GM12872 (cell line): Measurements from ENCODE around the gene KIAA1210.

Experiments used
- TF ChIP-seq, protein P1 (sequence below): IDR thresholded peaks from 3 replicates; pipeline ENCODE4 v1.5.1; 2011; ENCODE audit warnings: low read depth, mild to moderate bottlenecking, low read length, moderate library complexity; ENCODE audit not compliant: insufficient read depth

Gene KIAA1210

GRCh38 chrX:119151051-119151380 is 23.4 kb upstream of the KIAA1210 start:
- TF ChIP-seq, protein P1, sequence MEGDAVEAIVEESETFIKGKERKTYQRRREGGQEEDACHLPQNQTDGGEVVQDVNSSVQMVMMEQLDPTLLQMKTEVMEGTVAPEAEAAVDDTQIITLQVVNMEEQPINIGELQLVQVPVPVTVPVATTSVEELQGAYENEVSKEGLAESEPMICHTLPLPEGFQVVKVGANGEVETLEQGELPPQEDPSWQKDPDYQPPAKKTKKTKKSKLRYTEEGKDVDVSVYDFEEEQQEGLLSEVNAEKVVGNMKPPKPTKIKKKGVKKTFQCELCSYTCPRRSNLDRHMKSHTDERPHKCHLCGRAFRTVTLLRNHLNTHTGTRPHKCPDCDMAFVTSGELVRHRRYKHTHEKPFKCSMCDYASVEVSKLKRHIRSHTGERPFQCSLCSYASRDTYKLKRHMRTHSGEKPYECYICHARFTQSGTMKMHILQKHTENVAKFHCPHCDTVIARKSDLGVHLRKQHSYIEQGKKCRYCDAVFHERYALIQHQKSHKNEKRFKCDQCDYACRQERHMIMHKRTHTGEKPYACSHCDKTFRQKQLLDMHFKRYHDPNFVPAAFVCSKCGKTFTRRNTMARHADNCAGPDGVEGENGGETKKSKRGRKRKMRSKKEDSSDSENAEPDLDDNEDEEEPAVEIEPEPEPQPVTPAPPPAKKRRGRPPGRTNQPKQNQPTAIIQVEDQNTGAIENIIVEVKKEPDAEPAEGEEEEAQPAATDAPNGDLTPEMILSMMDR, result no peak

DNA sequence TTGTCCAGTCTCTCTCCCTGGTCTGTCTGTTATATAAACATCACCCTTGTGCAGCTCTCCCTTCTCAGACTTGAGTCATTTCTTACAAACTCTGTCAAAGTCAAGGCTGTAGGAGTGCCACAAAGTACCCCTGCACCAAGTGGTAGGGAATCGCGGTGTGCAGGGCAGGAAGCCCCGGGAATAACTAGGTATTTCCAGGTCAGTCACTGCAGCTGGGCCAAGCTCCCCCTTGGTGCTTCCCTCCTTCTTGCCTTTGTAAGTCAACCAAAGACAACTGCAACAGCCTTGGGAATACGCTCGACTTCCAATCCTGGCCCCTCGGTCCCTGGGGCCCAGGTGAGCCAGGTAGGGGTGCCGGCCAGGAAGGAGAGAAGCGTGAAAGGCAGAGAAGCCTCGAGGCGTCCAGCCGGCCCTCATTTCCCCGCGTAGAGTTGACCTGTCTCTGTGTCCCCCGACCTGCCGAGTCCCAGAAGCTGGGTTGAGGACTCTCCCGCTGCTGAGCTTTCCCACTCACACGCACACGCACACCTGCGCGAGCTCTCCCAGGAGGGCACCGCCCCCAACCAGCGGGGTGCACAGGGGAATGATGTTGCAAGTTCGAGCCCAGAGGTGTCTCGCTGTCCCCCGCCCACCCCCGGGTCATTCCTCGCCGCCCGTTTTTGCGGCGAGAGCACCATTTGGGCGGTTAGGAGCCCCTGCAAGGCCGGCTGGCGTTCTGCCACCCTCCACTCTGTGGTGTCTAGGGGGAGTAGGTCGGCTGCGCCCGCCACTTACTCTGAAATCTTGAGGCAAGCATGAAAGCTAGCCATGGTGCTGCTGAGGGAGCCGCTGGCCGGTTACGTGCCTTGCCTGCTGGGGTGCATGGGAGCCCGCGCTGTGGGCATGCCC is 22.8 kb upstream of the KIAA1210 start:
- TF ChIP-seq, protein P1, result no peak

DNA sequence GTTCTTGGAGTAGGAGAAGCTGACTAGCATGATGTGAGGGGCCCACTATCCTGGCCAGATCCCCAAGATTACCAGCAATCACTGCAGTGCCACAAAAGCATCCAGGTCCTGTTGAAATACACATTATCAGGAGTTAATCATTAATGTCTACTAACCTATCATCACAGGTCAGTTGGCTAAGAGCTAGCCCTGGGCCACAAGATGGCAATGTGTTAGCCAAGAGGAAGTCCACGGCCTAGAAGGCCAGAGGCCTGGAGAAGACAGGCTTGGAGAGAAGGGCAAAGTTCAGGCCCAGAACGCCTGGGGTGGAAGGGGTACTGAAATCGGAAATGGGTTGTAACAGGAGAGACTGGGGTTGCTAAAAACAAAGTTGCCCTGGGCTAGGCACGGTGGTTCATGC is 19.9 kb upstream of the KIAA1210 start:
- TF ChIP-seq, protein P1, result no peak

DNA sequence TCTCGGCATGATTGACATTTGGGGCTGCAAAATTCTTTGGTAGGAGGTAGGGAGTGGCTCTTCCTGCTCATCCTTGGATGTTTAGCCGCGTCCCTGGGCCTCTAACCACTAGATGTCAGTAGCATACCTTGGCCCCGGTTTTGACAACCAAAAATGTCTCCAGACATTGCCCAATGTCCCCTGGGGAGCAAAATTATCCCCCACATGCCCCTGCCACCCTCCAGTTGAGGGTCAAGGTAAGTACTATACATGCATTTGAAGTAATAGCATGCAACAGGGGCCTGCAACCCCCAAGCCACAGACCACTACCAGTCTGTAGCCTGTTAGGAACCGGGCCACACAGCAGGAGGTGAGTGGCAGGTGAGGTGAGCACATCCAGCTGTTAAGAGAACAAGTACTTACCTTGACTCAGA is 17.6 kb upstream of the KIAA1210 start:
- TF ChIP-seq, protein P1, result peak; percentile 21; the same call in 2 of the 3 replicates

GRCh38 chrX:119134466-119134865 is 6.9 kb upstream of the KIAA1210 start:
- TF ChIP-seq, protein P1, result no peak

DNA sequence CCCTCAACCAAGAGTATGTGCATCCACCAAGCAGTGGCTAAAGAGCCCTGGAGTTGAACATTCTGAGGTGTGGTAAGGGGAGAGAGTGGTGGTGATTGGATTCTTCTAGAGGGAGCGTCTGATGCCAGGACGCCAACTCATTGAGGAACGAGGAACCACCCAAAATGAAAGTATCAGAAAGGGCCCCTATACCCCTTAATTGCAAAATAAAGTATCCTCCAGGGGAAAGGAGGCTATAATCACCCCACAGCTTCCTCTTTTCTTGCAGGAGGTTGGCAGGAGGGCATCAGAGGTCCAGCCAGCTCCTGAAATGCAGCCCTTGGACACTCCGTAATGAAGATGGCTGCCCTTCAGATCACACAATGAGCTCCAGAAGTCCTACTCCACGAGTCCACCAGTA is 5.3 kb upstream of the KIAA1210 start:
- TF ChIP-seq, protein P1, result no peak

- TF ChIP-seq, protein P1, result no peak
Measured at GRCh38 chrX:119132316-119132715, 4.7 kb upstream of the KIAA1210 start.
